HG03025 (cell line): Measurements from ENCODE around the gene DLG2.

ENCODE experiments used
- ATAC-seq: cut with Tn5 transposase; IDR thresholded peaks from one replicate; pipeline ENCODE4 v1.9.1; 2021; ENCODE audit warnings: mild to moderate bottlenecking, moderate library complexity; ENCODE audit not compliant: unreplicated experiment, low FRiP score

DLG2 gene

GRCh38 chr11:84022201-84022600 is 1604.9 kb downstream of the DLG2 start:
- no peak for ATAC-seq

GRCh38 chr11:84021291-84021690 is 1605.9 kb downstream of the DLG2 start:
- ATAC-seq: no peak

- no peak for ATAC-seq
Measured at GRCh38 chr11:84019571-84020194, 1607.5 kb downstream of the DLG2 start.

GRCh38 chr11:84014539-84014938 is 1612.6 kb downstream of the DLG2 start:
- no peak for ATAC-seq

- no peak for ATAC-seq
Measured at GRCh38 chr11:84012171-84012826, 1614.8 kb downstream of the DLG2 start.

- ATAC-seq: no peak
Measured at GRCh38 chr11:84003181-84003580, 1624.0 kb downstream of the DLG2 start.

GRCh38 chr11:83998921-83999320 is 1628.2 kb downstream of the DLG2 start:
- ATAC-seq: no peak

GRCh38 chr11:83990160-83990733 is 1636.9 kb downstream of the DLG2 start:
- no peak for ATAC-seq

- no peak for ATAC-seq
Measured at GRCh38 chr11:83982825-83983224, 1644.3 kb downstream of the DLG2 start.

GRCh38 chr11:83979593-83979992 is 1647.6 kb downstream of the DLG2 start:
- ATAC-seq: no peak

- no peak for ATAC-seq
Measured at GRCh38 chr11:83978942-83979341, 1648.2 kb downstream of the DLG2 start.

- ATAC-seq: no peak
Measured at GRCh38 chr11:83976086-83976485, 1651.1 kb downstream of the DLG2 start.

- no peak for ATAC-seq
Measured at GRCh38 chr11:83972536-83972935, 1654.6 kb downstream of the DLG2 start.

GRCh38 chr11:83971063-83971462 is 1656.1 kb downstream of the DLG2 start:
- ATAC-seq: peak; percentile 37

GRCh38 chr11:83970061-83970671 is 1657.0 kb downstream of the DLG2 start:
- ATAC-seq: peak; percentile 84

- no peak for ATAC-seq
Measured at GRCh38 chr11:83957038-83957900, 1669.9 kb downstream of the DLG2 start.

GRCh38 chr11:83956119-83956697 is 1670.9 kb downstream of the DLG2 start:
- no peak for ATAC-seq

- ATAC-seq: no peak
Measured at GRCh38 chr11:83954780-83955179, 1672.4 kb downstream of the DLG2 start.

- ATAC-seq: no peak
Measured at GRCh38 chr11:83951521-83951920, 1675.6 kb downstream of the DLG2 start.

- ATAC-seq: no peak
Measured at GRCh38 chr11:83948200-83948599, 1678.9 kb downstream of the DLG2 start.
